IPS-18c (cell line): ENCODE measurements around the gene EDRF1.
"Not testable (repeated sequence)": the region's sequence is repeated elsewhere in the genome, so short reads cannot be mapped to it uniquely, and the experiment has no call there.

Experiments
- H3K4me3 ChIP-seq: 2 replicates; pipeline ENCODE4 v1.7.0; 2013; ENCODE audit warnings: low read depth, mild to moderate bottlenecking, low read length, moderate library complexity; ENCODE audit not compliant: insufficient read depth
- H3K9me3 ChIP-seq: one replicate; pipeline ENCODE4 v1.6.1; 2013; ENCODE audit warnings: mild to moderate bottlenecking, low read length, moderate library complexity; ENCODE audit not compliant: control insufficient read depth, insufficient read depth

EDRF1 gene

GRCh38 chr10:125700355-125700911 lies 19.1 kb upstream of the EDRF1 start:
- Histone ChIP-seq H3K9me3 (no peaks in the 10 kb centered on the region), H3K4me3 (no peak overlapping the region)

- Histone ChIP-seq H3K9me3 (peaks cover 3% of the 10 kb centered on the region), H3K4me3 (no peak overlapping the region)
These were observed 11.7 kb upstream of the EDRF1 start for GRCh38 chr10:125707541-125708468.

GRCh38 chr10:125708971-125709503 lies 10.5 kb upstream of the EDRF1 start:
- Histone ChIP-seq H3K4me3 (no peak overlapping the region), H3K9me3 (peaks cover 3% of the 10 kb centered on the region)

GRCh38 chr10:125709553-125710474 lies 9.7 kb upstream of the EDRF1 start:
- Histone ChIP-seq H3K4me3 (no peak overlapping the region), H3K9me3 (peaks cover 3% of the 10 kb centered on the region)

GRCh38 chr10:125711110-125711750 lies 8.3 kb upstream of the EDRF1 start:
- H3K9me3 ChIP-seq, result peaks cover 3% of the 10 kb centered on the region
- H3K4me3 ChIP-seq, result no peak overlapping the region

GRCh38 chr10:125714728-125715127 lies 4.8 kb upstream of the EDRF1 start:
- not testable (repeated sequence) for H3K9me3 ChIP-seq, H3K4me3 ChIP-seq

- peak overlapping the region; percentile 97 for H3K4me3 ChIP-seq
- no peaks in the 10 kb centered on the region for H3K9me3 ChIP-seq
These were observed 483 bp downstream of the EDRF1 start for GRCh38 chr10:125720002-125720382.

GRCh38 chr10:125721035-125721434 lies 1.5 kb downstream of the EDRF1 start:
- Histone ChIP-seq H3K4me3 (no peak overlapping the region), H3K9me3 (no peaks in the 10 kb centered on the region)

GRCh38 chr10:125722811-125723210 lies 3.3 kb downstream of the EDRF1 start:
- Histone ChIP-seq H3K9me3 (no peaks in the 10 kb centered on the region), H3K4me3 (no peak overlapping the region)

- no peak overlapping the region for H3K4me3 ChIP-seq
- no peaks in the 10 kb centered on the region for H3K9me3 ChIP-seq
These were observed 7.4 kb downstream of the EDRF1 start for GRCh38 chr10:125726914-125727313.

- no peak overlapping the region for H3K4me3 ChIP-seq
- H3K9me3 ChIP-seq, result no peaks in the 10 kb centered on the region
These were observed 7.9 kb downstream of the EDRF1 start for GRCh38 chr10:125727436-125727835.

GRCh38 chr10:125734148-125734547 lies 14.6 kb downstream of the EDRF1 start:
- H3K9me3 ChIP-seq, result no peaks in the 10 kb centered on the region
- no peak overlapping the region for H3K4me3 ChIP-seq

GRCh38 chr10:125734823-125735222 lies 15.3 kb downstream of the EDRF1 start:
- no peak overlapping the region for H3K4me3 ChIP-seq
- no peaks in the 10 kb centered on the region for H3K9me3 ChIP-seq

- Histone ChIP-seq H3K9me3 (no peaks in the 10 kb centered on the region), H3K4me3 (no peak overlapping the region)
These were observed 18.7 kb downstream of the EDRF1 start for GRCh38 chr10:125738206-125738605.

GRCh38 chr10:125739994-125740679 lies 20.6 kb downstream of the EDRF1 start:
- Histone ChIP-seq H3K4me3 (no peak overlapping the region), H3K9me3 (no peaks in the 10 kb centered on the region)

GRCh38 chr10:125742465-125742864 lies 23.0 kb downstream of the EDRF1 start:
- Histone ChIP-seq H3K4me3 (no peak overlapping the region), H3K9me3 (no peaks in the 10 kb centered on the region)
